HFF-Myc (cell line): Measurements from ENCODE around the gene MEMO1.

Experiments used
- DNase-seq: peaks from one replicate; pipeline ENCODE4 v3.0.0-alpha.2; 2011; ENCODE audit warnings: low read depth; ENCODE audit errors: extremely low read depth
- H3K4me3 ChIP-seq: replicated peaks from 2 replicates; pipeline ENCODE4 v1.5.1; 2011; ENCODE audit warnings: low read depth, mild to moderate bottlenecking, control low read depth, low read length
- CTCF ChIP-seq: IDR thresholded peaks from 2 replicates; pipeline ENCODE4 v1.5.1; 2012; ENCODE audit warnings: mild to moderate bottlenecking, low read depth, low read length, control low read depth; ENCODE audit errors: missing control alignments

MEMO1 gene

GRCh38 chr2:31950946-31951562 is 59.8 kb downstream of the MEMO1 start:
- DNase-seq = no peak
- H3K4me3 ChIP-seq = no peak overlapping the region
- no peak for TF ChIP-seq CTCF

- no peak for TF ChIP-seq CTCF
- no peak overlapping the region for H3K4me3 ChIP-seq
- no peak for DNase-seq
These were observed 62.9 kb downstream of the MEMO1 start for GRCh38 chr2:31947871-31948270.

- no peak overlapping the region for H3K4me3 ChIP-seq
- TF ChIP-seq CTCF = no peak
- DNase-seq = no peak
These were observed 64.0 kb downstream of the MEMO1 start for GRCh38 chr2:31946838-31947237.

GRCh38 chr2:31945572-31945935 is 65.3 kb downstream of the MEMO1 start:
- TF ChIP-seq CTCF = no peak
- no peak overlapping the region for H3K4me3 ChIP-seq
- no peak for DNase-seq

GRCh38 chr2:31944828-31945571 is 65.8 kb downstream of the MEMO1 start:
- no peak overlapping the region for H3K4me3 ChIP-seq
- no peak for DNase-seq
- no peak for TF ChIP-seq CTCF

- H3K4me3 ChIP-seq = no peak overlapping the region
- TF ChIP-seq CTCF = no peak
- DNase-seq = no peak
These were observed 67.1 kb downstream of the MEMO1 start for GRCh38 chr2:31943636-31944225.
